Amniotic stem cell (primary cell): ENCODE data around the gene MRPL2.

ENCODE experiments used
- DNase-seq: peaks from one replicate; lab custom pipeline; 2025; lab: John Stamatoyannopoulos, UW

MRPL2 gene

DNA sequence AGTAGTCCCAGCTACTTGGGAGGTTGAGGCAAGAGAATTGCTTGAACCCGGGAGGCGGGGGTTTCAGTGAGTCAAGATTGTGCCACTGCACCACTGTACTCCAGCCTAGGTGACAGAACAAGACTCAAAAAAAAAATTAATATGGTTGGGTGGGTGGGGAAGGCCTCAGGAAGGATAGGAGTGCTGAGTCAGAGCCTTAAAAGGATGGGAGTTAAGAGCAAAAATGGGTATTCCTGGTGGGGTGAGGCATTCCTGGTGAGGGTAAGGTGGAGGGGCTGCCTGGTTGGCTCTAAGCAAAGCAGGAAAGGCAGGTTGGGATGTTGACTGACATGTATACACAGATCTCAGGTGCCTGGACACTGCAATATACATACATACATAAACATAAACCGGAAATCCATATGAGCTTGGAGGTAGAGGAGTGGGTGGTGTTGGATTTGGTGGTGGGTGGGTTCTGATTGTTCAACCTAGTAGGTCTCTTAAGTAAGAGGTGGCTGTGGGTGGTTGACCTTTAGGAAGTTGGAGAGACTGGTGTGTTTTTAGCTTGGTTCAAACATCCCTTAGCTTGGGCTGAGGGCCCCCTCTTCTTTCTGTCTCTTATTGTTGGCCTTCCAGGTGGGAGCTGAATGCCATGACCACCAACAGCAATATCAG, 39.1 kb downstream of the MRPL2 start:
- no peak for DNase-seq

DNA sequence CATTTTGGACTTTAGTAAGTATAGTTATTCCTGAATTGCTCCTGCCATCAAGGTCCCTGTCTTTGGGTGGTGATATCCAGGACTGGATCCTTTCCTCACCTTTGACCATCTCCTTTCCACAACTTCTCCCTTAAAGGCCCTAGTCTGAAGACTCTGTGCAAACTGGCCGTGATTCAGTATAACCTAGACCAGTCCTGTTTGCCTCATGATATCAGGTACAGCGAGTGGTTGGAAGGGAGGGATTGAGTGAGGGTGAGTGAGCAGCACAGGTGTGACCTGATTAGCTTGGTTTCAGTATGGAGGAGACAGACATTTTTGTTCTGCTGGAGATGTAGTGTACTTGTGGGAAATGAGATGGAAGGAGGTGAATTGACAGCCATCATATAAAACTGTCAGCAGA, 40.1 kb downstream of the MRPL2 start:
- DNase-seq, result no peak

DNA sequence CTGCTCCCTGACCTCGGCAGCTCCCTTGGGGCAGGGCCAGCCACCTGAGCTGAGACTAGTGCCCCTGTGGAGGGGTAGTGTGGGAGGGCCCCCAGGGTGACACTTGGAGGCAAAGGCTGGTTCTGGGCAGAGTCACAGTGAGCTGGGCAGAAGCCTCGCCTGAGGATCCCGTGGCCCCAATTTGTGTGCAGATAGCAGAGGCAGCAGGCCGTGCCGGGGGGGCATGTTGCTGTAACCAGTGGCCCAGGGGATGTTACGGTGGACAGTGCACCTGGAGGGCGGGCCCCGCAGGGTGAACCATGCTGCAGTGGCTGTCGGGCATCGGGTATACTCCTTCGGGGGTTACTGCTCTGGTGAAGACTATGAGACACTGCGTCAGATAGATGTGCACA, 42.3 kb downstream of the MRPL2 start:
- no peak for DNase-seq

DNA sequence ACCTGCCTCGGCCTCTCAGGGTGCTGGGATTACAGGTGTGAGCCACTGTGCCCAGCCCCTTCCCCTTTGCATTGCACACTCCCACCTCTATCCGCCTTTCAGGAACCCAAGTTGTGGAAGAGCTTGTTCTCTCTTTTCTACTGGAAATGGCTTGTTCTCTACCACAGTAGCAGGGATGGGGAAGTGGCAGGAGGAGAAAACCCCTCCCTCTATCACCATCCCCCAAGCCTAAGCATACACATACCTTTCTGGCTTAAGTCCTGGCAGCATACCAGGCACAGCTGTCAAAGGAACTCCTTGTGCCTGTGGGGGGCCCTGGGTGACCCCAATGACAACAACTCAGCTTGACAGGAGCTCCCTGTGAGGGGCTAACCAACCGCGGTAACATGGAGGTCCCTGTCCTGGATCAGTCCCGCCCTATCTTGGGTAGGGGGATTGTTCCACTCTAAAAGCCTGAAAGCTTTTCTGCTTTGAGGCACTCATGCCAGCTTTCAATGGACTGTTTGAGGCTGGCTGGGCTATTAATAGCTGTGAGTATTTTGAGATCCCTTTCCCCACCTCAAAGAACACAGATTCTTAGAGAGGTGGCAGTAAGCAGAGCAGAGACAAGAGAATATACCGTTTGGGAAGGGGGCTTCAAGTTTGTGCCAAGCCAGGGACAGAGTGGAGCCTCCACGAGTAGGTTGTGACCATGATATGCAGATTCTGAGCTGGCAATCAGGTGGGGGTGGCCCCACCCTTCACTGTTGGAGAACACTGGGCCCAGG, 42.9 kb downstream of the MRPL2 start:
- DNase-seq, result no peak

DNA sequence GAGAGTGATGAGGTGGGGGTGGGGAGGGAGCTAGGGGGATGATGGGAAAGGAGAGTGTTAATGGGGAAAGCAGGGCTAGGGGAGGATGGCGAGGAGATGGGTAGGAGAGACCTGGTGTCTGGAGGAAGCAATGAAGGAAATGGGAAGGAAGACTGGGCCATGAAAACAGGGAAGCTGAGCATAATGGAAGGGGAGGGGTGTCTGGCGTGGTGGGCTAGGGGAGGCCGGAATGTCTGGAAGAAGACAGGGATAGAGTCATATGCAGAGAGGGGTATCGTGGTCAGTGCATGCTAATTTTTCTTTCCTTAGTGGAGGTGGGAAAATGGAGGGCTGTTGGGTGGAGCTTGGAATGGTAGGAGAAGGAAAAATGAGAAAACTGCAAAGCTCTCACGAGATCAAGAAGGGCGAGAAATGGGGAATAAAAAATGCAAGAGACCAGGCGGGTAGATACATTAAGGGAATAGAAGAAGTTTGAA, 44.8 kb downstream of the MRPL2 start:
- DNase-seq, result no peak

DNA sequence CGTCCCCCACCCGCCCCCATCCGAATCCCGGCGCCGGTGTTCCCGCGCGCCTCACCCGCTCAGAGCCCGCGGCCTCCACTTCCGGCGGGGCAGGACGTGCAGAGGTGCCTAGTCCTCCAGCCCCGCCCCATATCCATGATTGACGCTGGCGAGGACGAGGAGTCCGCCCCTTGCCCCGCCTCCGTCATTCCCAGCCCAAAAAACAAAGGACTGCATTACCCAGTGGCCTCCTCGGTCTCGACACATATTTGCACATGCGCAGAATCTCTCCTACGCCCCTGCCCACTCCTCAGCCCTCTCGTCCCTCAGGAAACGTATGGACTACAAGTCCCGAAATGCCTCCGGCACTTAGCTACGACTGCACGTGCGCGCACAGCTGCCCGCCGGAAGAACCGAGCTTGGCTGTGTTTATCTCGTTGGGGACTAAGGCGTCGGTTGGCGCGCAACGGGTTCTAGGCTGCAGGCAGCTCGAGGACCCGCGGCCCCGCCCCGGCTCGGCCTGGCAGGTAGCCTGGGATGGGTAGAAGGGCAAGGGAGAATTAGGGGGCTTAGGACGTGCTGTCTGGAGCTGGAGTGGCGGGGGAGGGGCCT, 45.3 kb downstream of the MRPL2 start, which contains the start of the genes KLHDC3 and MEA1:
KLHDC3 (plus strand) TSS at position 407 of the 591 bp plus-strand sequence. CDS start 2,944 bp downstream, outside the sequence.
MEA1 (minus strand) TSS at position 104 of the 591 bp plus-strand sequence. CDS start 133 bp downstream, outside the sequence.
- DNase-seq, result peak; percentile 100

DNA sequence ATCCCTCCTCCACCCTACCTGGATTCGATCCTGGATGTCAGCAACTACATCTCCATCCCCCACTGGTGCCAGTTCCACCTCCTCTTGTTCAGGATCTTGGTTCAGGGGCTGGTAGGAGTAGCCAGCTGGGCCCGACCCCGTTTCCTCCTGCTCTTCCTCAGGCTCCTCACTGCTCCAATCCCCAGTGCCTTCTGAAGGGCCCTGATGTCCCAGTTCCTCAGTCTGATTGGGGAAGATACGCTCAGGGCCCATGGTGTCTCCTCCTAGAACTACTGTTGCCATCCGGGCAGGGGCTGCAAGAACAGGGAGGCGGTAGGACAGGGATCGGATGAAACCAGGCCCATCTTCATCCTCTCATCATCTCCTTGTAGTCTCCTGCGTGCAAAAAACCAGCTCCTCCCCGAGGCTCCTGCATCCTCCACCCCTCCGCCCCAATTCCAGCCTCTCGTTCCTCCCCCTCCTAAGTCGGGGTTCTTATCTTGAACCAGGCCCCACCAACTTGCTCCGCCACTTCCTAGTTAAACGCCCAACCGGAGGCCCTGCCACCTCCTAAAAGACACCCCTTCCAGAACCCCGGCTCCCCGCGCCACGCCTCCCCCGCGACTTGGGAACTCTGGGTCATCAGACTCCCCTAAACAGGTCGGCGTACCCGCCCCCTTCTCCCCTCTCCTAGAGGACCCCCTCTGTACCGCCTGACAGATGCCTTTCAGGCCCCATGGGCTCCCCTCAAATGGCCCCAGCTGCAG, 46.0 kb downstream of the MRPL2 start:
- peak; percentile 36 for DNase-seq

DNA sequence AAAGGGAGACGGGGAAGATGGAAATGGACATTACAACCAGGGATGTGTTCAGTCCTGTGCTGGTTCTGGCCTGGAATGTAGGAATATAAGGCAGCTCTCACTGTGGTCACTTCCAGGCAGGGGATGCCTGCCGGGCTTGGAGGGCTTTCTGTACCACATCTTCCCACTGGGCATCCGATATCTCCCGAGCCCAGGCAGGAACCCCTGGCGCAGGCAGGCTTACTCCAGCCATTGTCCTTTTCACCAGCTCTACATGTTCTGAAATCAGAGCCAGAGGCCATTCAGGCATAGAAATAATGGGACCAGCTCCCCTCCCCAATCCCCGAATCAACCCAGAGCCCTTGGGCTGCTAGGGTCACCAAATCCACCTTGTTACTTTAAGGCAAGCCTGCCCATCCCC, 46.9 kb downstream of the MRPL2 start:
- no peak for DNase-seq

DNA sequence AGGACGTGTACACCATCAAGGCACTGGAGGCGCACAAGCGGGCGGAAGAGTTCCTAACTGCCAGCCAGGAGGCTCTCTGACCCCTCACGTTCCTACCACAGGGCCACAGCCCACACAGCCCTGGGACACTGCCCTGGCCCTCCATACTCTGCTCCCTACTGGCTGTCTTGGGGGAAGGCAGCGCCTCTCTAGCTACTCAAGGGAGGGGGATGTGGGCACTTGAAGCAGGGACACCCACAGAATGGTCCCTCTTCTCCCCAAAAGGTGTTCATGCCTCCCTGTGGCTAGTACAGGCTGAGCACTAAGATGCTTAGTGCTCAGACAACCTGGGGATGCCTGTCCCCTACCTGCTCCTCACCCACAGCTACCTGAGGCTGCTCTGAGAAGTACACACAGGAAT, 48.0 kb downstream of the MRPL2 start:
- no peak for DNase-seq

DNA sequence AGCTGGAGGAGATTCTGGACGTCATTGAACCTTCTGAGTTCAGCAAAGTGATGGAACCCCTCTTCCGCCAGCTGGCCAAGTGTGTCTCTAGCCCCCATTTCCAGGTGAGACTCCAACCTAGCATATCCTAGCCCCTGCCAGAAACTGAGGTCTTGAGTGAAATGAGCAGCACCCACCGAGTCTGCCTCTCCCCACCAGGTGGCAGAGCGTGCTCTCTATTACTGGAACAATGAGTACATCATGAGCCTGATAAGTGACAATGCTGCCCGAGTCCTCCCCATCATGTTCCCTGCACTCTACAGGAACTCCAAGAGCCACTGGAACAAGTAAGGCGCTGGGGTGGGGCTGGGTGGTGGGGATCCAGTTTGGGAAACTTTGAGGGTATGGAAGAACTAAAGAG, 50.1 kb downstream of the MRPL2 start:
- DNase-seq, result no peak

DNA sequence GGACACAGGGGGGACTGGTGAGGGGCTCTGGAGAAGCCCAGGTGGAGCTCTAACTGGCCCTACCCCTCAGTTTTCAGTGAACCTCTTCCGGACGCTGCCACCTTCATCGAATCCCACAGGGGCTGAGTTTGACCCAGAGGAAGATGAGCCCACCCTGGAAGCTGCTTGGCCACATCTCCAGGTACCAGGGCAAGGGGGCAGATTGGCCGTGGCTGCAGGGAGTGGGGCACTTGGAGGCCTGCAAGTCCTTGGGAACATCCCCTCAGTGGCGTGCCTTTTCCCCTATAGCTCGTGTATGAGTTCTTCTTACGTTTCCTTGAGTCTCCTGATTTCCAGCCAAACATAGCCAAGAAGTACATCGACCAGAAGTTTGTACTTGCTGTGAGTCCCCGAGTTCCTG, 52.1 kb downstream of the MRPL2 start:
- DNase-seq, result no peak

DNA sequence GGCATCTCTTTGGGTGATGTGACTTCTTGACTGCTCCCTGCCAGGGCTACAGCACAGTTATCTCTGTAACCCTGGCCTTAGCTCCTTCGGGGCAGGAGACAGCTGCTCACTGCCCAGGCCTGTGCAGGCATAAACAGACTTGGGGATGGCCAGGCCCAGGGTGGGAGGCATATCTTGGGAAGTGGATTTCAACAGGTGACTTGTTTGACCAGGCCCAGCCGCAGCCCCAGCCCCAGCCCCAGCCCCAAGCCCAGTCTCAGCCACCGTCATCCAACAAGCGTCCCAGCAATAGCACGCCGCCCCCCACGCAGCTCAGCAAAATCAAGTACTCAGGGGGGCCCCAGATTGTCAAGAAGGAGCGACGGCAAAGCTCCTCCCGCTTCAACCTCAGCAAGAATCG, 53.0 kb downstream of the MRPL2 start:
- no peak for DNase-seq

DNA sequence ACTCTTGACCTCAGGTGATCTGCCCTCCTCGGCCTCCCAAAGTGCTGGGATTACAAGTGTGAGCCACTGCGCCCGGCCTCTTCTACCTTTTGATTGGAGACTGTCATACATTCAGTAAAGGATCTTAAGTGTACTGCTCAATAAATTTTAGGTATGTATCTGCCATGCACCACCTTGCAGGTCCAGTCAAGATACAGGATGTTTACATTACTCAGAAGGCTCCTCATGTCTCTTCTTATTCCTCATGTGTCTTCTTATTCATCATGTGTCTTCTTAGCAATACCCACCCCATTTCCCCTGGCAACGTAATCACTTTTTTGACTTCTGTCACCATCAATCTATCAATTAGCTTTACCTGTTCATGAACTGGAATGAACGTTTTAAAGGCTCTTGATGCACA, 53.4 kb downstream of the MRPL2 start:
- no peak for DNase-seq
